ENCODE measurements around the gene VIM. TPM values are rescaled to one million over a fixed set of nuclear protein-coding genes. Genes with fewer than 3 reads are reported as not detected.

The VIM gene
- total RNA-seq: 3,002 and 4,929 TPM in 2 replicates

GRCh38 chr10:17228091-17229015, at the start of gene VIM:
Gene VIM, plus strand, starts transcription at chr10:17228241. Its CDS starts 1,182 bp downstream, at chr10:17229423.

GRCh38 chr10:17200912-17201793, 26.9 kb upstream of the VIM start, which contains the start of gene TRDMT1:
Gene TRDMT1, minus strand, starts transcription at chr10:17201672. Its CDS starts 38 bp downstream, at chr10:17201634.

Other genes with a start within 250 kb of the VIM start
- gene CUBN, start 98.4 kb upstream of the VIM start, total RNA-seq: 1.3 and 14.9 TPM in 2 replicates
- gene TRDMT1, start 26.6 kb upstream of the VIM start, total RNA-seq: 2.9 and 7.9 TPM in 2 replicates
- 0.16 and 0.25 TPM in 2 replicates for gene ST8SIA6, start 226.4 kb downstream of the VIM start, total RNA-seq